ENCODE data around the gene SH3BP5. TPM values are rescaled to one million over a fixed set of nuclear protein-coding genes. Genes with fewer than 3 reads are reported as not detected.

The SH3BP5 gene
- total RNA-seq, 1 donor from 2014 or later = 68.0 TPM

- no peak for DNase-seq (ENCODE audit: low spot score)
Measured at GRCh38 chr3:15298504-15298903, 33.9 kb downstream of the SH3BP5 start.

GRCh38 chr3:15297608-15298350 is 34.6 kb downstream of the SH3BP5 start:
- no peak for DNase-seq (ENCODE audit: low spot score)

GRCh38 chr3:15295506-15295905 is 36.9 kb downstream of the SH3BP5 start:
- no peak for DNase-seq (ENCODE audit: low spot score)

- DNase-seq (ENCODE audit: low spot score) = no peak
Measured at GRCh38 chr3:15294929-15295328, 37.5 kb downstream of the SH3BP5 start.

- no peak for DNase-seq (ENCODE audit: low spot score)
Measured at GRCh38 chr3:15292765-15293522, 39.4 kb downstream of the SH3BP5 start.

GRCh38 chr3:15291589-15292541 is 40.5 kb downstream of the SH3BP5 start:
- DNase-seq (ENCODE audit: low spot score) = no peak

GRCh38 chr3:15290736-15291135 is 41.6 kb downstream of the SH3BP5 start:
- DNase-seq (ENCODE audit: low spot score) = no peak

- no peak for DNase-seq (ENCODE audit: low spot score)
Measured at GRCh38 chr3:15289661-15290060, 42.7 kb downstream of the SH3BP5 start.

- DNase-seq (ENCODE audit: low spot score) = no peak
Measured at GRCh38 chr3:15288331-15289035, 43.9 kb downstream of the SH3BP5 start.

- peak; percentile 64 for DNase-seq (ENCODE audit: low spot score)
Measured at GRCh38 chr3:15287565-15288330, 44.6 kb downstream of the SH3BP5 start.

- no peak for DNase-seq (ENCODE audit: low spot score)
Measured at GRCh38 chr3:15286022-15286421, 46.4 kb downstream of the SH3BP5 start.

- no peak for DNase-seq (ENCODE audit: low spot score)
Measured at GRCh38 chr3:15284121-15284889, 48.1 kb downstream of the SH3BP5 start.

- no peak for DNase-seq (ENCODE audit: low spot score)
Measured at GRCh38 chr3:15283702-15284101, 48.7 kb downstream of the SH3BP5 start.

GRCh38 chr3:15281817-15282216 is 50.6 kb downstream of the SH3BP5 start:
- DNase-seq (ENCODE audit: low spot score) = no peak

- no peak for DNase-seq (ENCODE audit: low spot score)
Measured at GRCh38 chr3:15280853-15281532, 51.4 kb downstream of the SH3BP5 start.

- DNase-seq (ENCODE audit: low spot score) = no peak
Measured at GRCh38 chr3:15279671-15280402, 52.5 kb downstream of the SH3BP5 start.

- DNase-seq (ENCODE audit: low spot score) = no peak
Measured at GRCh38 chr3:15279205-15279604, 53.2 kb downstream of the SH3BP5 start.

- no peak for DNase-seq (ENCODE audit: low spot score)
Measured at GRCh38 chr3:15277861-15278500, 54.4 kb downstream of the SH3BP5 start.
